Natural killer cell (primary cell): ENCODE data around the gene CIROP. TPM values are rescaled to one million over a fixed set of nuclear protein-coding genes. Genes with fewer than 3 reads are reported as not detected.
A peak's percentile ranks its signal among the peaks of the same experiment; 100 is the strongest.

ENCODE experiments used
- ATAC-seq, 3 donors: fragments of 150-1000 bp in 2 of 3; fragments of 200-7000 bp in 1 of 3; cut with Tn5 transposase; 1 replicate in 1 of 3; 2 replicates in 2 of 3; pipeline ENCODE4 v1.10.0; 2021; ENCODE audit warnings: mild to moderate bottlenecking in 2 of 3, moderate library complexity in 2 of 3
- DNase-seq, 2 donors: peaks; one replicate each; pipeline versions ENCODE4 v3.0.0 to v3.0.0-alpha.2; 2013 to 2021; ENCODE audit warnings: mixed read lengths in 1 of 2
- H3K27ac ChIP-seq: one replicate; pipeline ENCODE4 v1.5.1; 2013; ENCODE audit warnings: mild to moderate bottlenecking, low read length
- H3K27me3 ChIP-seq: one replicate; pipeline ENCODE4 v1.6.1; 2013; ENCODE audit warnings: low read length; ENCODE audit not compliant: control insufficient read depth, insufficient read depth
- H3K36me3 ChIP-seq: one replicate; pipeline ENCODE4 v1.6.1; 2013; ENCODE audit warnings: low read length; ENCODE audit not compliant: control insufficient read depth, insufficient read depth
- H3K4me1 ChIP-seq: one replicate; pipeline ENCODE4 v1.6.1; 2013; ENCODE audit warnings: low read length; ENCODE audit not compliant: control insufficient read depth, insufficient read depth
- H3K4me3 ChIP-seq: one replicate; pipeline ENCODE4 v1.5.1; 2013; ENCODE audit warnings: low read length
- H3K9me3 ChIP-seq: one replicate; pipeline ENCODE4 v1.6.1; 2013; ENCODE audit warnings: low read length; ENCODE audit not compliant: control insufficient read depth, insufficient read depth
- H3K27ac Mint-ChIP-seq, 2 donors: one replicate each; pipeline ENCODE4 v1.8.0; 2022; ENCODE audit warnings: mild to moderate bottlenecking in 2 of 2, mixed read lengths in 2 of 2, moderate library complexity in 1 of 2
- H3K27me3 Mint-ChIP-seq, 2 donors: one replicate each; pipeline ENCODE4 v1.8.0; 2022; ENCODE audit warnings: low read depth in 2 of 2, mixed read lengths in 2 of 2
- H3K36me3 Mint-ChIP-seq: one replicate; pipeline ENCODE4 v1.8.0; 2022; ENCODE audit warnings: mixed read lengths
- H3K4me1 Mint-ChIP-seq, 2 donors: one replicate each; pipeline ENCODE4 v1.8.0; 2022; ENCODE audit warnings: mixed read lengths in 2 of 2
- H3K4me3 Mint-ChIP-seq: one replicate; pipeline ENCODE4 v1.8.0; 2022; ENCODE audit warnings: mild to moderate bottlenecking, moderate library complexity, mixed read lengths
- H3K9me3 Mint-ChIP-seq, 2 donors: one replicate each; pipeline ENCODE4 v1.8.0; 2022; ENCODE audit warnings: mixed read lengths in 2 of 2
- WGBS: methylation state at CpG from one replicate; pipeline ENCODE4 v1.1.7; 2013; ENCODE audit warnings: missing lambda C conversion rate; ENCODE audit not compliant: insufficient coverage; 5-methylcytosine and 5-hydroxymethylcytosine counted together
- intact Hi-C: fragments of 100-400 bp; cut with micrococcal nuclease; formaldehyde crosslinking; loops from one replicate; pipeline ENCODE4 v1.14.2; 2022
- total RNA-seq, 4 donors: library from RNA; stranded (reverse); fragments of 120-200 nt in 1 of 4; gene quantifications; one replicate each; pipeline versions ENCODE4 v1.2.3 to v1.2.4, GENCODE V29; 2013 to 2022
- TF ChIP-seq, protein P1 (sequence below): fragments of 200-600 bp; IDR thresholded peaks from one replicate; pipeline ENCODE4 v1.8.0; 2022; ENCODE audit warnings: antibody characterized with exemption

CIROP gene
- total RNA-seq, 3 donors from 2014 or later (not counting 1 experiment from before 2014, with no cell fraction given): not detected

- Mint-ChIP-seq H3K4me1 (peaks cover 6 to 21% of the 10 kb centered on the region in 2 donors), H3K9me3 (no peaks in the 10 kb centered on the region), H3K27ac (no peak overlapping the region), H3K27me3 (no peaks in the 10 kb centered on the region), H3K36me3 (peaks cover 17% of the 10 kb centered on the region), H3K4me3 (no peak overlapping the region)
- no peak overlapping the region for H3K27ac ChIP-seq
- H3K9me3 ChIP-seq: no peaks in the 10 kb centered on the region
- WGBS: 83% methylated on average over 2 of the region's 4 CpGs
- peaks cover 9% of the 10 kb centered on the region for H3K4me1 ChIP-seq
- H3K27me3 ChIP-seq: no peaks in the 10 kb centered on the region
- intact Hi-C loops: no loop called here
- TF ChIP-seq, protein P1, sequence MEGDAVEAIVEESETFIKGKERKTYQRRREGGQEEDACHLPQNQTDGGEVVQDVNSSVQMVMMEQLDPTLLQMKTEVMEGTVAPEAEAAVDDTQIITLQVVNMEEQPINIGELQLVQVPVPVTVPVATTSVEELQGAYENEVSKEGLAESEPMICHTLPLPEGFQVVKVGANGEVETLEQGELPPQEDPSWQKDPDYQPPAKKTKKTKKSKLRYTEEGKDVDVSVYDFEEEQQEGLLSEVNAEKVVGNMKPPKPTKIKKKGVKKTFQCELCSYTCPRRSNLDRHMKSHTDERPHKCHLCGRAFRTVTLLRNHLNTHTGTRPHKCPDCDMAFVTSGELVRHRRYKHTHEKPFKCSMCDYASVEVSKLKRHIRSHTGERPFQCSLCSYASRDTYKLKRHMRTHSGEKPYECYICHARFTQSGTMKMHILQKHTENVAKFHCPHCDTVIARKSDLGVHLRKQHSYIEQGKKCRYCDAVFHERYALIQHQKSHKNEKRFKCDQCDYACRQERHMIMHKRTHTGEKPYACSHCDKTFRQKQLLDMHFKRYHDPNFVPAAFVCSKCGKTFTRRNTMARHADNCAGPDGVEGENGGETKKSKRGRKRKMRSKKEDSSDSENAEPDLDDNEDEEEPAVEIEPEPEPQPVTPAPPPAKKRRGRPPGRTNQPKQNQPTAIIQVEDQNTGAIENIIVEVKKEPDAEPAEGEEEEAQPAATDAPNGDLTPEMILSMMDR: no peak
- peaks cover 67% of the 10 kb centered on the region for H3K36me3 ChIP-seq
- H3K4me3 ChIP-seq: no peak overlapping the region
- DNase-seq: no peak
- no peak for ATAC-seq
Measured at GRCh38 chr14:23062002-23062401, 42.8 kb downstream of the CIROP start.

GRCh38 chr14:23060536-23061260 lies 44.1 kb downstream of the CIROP start:
- DNase-seq (no peak), ATAC-seq (no peak)
- Histone ChIP-seq H3K9me3 (no peaks in the 10 kb centered on the region), H3K27ac (no peak overlapping the region), H3K36me3 (peaks cover 55% of the 10 kb centered on the region), H3K4me3 (no peak overlapping the region), H3K27me3 (no peaks in the 10 kb centered on the region), H3K4me1 (peaks cover 18% of the 10 kb centered on the region)
- Mint-ChIP-seq H3K9me3 (no peaks in the 10 kb centered on the region), H3K27ac (no peak overlapping the region), H3K36me3 (peaks cover 17% of the 10 kb centered on the region), H3K4me3 (no peak overlapping the region), H3K4me1 (peaks cover 17 to 28% of the 10 kb centered on the region in 2 donors), H3K27me3 (peaks cover 0 to 3% of the 10 kb centered on the region in 2 donors)
- WGBS: 95% methylated on average over 17 of the region's 17 CpGs
- intact Hi-C loops: no loop called here
- TF ChIP-seq, protein P1: no peak

DNA sequence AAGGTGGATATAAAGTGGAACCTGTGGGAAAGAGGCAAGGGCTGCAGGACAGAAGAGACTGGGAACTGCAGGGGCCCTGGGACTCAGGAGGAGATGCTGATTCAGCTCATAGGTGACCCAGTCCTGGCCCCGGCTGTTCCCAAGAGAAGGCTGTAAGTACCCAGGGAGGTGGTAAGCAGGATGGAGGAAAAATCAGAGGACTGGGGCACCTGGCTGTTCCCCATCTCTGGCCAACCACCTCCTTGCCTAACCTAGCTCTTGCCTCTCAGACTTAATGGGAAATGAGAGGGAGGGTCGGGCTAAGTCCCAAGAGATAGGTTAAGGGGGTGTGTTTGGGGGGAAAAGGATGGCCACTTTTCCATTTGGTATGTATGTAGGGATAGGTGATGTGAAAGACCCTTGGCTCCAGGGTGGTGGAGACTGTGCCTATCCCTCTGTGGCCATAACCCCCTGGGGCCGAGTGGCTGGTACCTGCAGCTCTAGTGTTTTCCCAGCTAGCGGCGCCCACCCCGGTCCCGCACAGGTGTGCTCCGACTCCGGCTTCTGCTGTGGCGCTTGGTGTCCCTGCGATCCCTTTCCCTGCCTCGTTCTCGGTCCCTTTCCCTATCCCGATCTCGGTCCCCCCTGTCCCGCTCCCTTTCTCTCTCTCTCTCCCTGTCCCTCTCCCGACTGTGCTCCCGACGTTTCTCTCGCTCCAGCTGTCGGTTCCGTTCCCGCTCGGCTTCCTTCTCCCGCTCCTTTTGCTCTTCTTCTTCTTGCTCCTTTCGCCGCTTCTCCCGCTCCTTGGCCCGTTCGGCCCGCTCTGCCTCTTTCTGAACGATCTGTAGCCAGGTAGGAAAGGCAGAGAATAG lies 45.9 kb downstream of the CIROP start:
- Histone ChIP-seq H3K4me3 (no peak overlapping the region), H3K9me3 (no peaks in the 10 kb centered on the region), H3K36me3 (peaks cover 42% of the 10 kb centered on the region), H3K27me3 (no peaks in the 10 kb centered on the region), H3K4me1 (peaks cover 18% of the 10 kb centered on the region), H3K27ac (no peak overlapping the region)
- Mint-ChIP-seq H3K4me3 (peak overlapping the region; percentile 67), H3K27ac (peak overlapping the region; percentile 26 to 58), H3K4me1 (peaks cover 17 to 27% of the 10 kb centered on the region in 2 donors), H3K9me3 (no peaks in the 10 kb centered on the region), H3K36me3 (peaks cover 16% of the 10 kb centered on the region), H3K27me3 (peaks cover 0 to 3% of the 10 kb centered on the region in 2 donors)
- DNase-seq (no peak), ATAC-seq (no peak)
- intact Hi-C loops: loop anchor here (1.0 to 10.0 kb wide), 6 partner anchors 52 to 674 kb away; no protein-coding TSS in a partner anchor
- WGBS: 93% methylated on average over 32 of the region's 32 CpGs
- TF ChIP-seq, protein P1: no peak
